Stimulated activated CD4-positive, alpha-beta T cell treated with anti-CD3 and anti-CD28 coated beads, TNF-alpha, amount 100 ng/mL, for 1 hour (primary cell): ENCODE results near the gene WNT6.

Experiments used
- DNase-seq, 3 donors: peaks; one replicate each; pipeline ENCODE4 v3.0.0-alpha.2; 2020; ENCODE audit warnings: low read depth in 3 of 3, low spot score in 1 of 3

Gene WNT6

DNA sequence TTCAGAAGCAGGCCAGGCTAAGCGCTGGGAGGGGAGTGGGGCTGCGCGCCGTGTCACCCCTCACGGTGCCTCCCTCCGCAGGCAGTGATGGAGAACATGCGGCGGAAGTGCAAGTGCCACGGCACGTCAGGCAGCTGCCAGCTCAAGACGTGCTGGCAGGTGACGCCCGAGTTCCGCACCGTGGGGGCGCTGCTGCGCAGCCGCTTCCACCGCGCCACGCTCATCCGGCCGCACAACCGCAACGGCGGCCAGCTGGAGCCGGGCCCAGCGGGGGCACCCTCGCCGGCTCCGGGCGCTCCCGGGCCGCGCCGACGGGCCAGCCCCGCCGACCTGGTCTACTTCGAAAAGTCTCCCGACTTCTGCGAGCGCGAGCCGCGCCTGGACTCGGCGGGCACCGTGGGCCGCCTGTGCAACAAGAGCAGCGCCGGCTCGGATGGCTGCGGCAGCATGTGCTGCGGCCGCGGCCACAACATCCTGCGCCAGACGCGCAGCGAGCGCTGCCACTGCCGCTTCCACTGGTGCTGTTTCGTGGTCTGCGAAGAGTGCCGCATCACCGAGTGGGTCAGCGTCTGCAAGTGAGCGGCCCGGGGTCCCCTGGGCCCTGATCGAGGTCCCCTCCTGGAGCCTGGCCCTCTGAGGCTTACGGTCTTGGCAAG, 33.2 kb downstream of the WNT6 start:
- DNase-seq, result peak; percentile 60 to 71 (median 70)

DNA sequence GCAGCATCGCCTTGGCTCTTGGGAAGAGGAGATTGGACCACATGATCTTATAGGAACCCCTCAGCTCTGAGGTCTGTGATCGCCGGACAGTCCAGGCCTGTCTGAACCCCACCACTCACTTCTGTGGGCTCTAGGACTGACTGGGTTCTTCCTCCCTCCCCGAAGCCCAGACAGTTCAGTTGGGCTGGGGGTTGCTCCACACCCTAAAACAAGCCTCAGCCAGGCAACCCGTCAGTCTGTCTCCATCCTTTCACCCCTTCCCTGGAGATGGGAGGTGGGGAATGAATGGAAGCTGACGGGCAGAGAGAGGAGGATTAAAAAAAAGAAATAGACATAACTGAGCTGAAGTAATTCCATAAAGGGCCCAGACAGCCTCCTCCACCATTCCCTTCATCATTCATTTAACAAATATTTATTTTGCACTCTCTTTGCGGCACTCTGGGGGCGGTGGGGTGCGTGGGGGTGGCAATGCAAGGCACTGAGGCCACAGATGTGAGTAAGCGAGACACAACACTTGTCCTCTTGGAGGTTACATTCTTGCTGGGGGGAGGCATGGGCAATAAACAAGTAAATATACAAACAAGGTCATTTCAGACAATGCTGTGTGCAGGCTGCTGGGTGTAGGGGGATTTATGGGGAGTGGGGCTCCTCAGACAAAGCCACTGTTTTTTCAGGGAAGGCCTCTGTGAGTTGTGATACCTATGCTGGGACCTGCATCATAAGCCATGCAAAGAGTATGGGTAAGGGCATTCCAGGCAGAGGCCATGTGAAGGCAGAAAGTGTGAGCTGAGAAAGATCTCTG, 33.9 kb downstream of the WNT6 start:
- no peak for DNase-seq

DNA sequence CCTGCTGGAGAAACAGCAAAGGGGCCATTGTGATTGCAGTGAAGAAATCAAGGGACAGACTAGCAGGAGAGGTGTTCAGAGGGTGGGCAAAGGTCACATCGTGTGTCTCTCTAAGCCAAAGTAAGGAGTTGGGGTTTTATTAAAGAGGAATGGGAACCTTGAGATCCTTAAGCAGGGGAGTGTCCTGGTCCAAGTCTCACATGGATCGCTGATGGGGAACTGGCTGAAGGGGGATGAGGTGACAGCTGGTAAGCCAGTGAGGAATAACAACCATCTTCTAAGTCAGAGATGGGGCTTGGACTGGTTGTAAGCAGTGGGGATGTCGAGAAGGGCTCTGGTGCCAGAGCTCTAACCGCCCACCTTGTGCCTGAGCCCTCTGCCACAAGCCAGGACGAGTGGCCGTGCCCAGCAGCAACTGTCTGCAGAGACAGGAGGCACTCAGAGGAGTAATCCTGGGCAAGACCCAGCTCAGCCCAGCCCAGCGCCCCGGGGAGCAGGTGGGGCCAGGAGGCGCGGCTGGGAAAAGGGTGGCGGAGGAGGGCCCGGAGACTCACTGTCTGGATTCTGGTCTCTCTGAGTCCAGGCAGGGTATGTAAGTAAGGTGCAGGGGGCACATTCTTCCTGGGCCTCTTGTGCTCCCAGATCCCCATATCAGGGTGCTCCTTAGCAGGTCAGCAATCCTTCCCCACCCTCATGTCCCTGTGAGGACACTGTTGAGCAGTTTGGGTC, 34.7 kb downstream of the WNT6 start:
- DNase-seq, result no peak

DNA sequence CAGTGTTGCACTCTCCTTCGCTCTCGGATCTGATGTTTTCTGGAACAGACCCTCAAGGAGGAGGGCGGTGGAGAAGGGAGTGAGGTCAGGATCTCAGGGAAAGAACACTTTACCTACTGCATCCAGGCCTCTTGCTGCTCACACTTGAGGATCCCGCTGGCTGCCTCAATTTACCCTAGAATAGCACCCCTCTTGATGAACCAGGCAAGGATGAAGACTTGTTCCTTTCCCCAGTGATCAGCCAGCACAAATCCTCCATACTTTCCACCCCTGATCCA, 35.2 kb downstream of the WNT6 start:
- DNase-seq, result no peak

DNA sequence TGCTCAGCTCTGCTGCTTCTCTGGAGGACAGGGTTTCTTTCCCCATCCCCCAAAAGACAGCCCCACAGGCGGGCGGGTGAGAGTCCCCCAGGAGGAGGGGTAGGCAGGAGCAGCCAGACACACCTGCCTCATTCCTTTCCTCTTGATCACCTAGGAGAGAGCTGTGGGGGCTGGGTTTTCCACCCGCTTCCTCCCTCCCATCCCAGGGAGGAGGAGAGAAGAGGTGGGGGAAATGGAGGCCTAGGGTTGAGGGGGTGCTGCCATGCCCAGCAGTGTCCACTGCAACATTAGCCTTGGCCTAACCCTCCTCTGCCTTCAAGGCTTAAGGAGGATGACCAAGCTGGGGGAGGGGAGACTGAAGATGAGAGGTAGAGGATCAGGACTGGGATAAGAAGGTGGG, 35.7 kb downstream of the WNT6 start:
- DNase-seq, result no peak

DNA sequence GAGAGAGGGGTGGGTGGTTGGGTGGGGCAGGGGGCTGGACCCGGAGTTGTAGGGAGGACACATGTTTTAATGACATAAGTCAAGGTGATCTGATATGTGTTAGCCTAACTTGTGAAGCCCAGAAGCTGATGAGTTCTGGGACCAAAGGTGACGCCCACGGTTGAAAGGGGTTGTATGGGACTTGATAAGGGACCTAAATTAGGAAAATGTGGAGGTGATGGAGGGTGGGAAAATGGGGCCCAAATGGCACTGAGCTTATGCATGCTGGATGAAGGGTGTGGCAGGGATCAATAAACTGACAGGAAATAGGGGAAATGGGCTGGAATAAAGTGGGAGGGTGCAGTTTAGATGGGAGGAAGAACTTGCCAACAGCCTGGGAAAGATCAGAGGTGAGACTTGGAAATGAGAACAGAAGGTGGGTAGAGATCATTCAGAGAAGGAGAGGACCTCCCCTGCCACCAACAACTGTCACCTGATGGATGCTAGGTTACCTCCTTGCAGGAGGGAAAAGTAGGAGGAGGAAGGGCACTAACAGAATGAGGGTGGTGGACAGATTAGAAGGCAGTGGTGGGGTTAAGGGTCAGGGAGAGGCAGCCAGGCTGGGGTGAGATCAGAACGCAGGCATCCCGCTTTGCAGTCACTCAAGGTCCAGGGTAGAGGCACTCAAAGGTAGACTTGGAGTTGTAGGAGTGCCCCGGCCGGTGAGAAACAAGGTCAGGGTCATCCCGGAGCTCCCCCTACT, 36.3 kb downstream of the WNT6 start:
- DNase-seq, result no peak

DNA sequence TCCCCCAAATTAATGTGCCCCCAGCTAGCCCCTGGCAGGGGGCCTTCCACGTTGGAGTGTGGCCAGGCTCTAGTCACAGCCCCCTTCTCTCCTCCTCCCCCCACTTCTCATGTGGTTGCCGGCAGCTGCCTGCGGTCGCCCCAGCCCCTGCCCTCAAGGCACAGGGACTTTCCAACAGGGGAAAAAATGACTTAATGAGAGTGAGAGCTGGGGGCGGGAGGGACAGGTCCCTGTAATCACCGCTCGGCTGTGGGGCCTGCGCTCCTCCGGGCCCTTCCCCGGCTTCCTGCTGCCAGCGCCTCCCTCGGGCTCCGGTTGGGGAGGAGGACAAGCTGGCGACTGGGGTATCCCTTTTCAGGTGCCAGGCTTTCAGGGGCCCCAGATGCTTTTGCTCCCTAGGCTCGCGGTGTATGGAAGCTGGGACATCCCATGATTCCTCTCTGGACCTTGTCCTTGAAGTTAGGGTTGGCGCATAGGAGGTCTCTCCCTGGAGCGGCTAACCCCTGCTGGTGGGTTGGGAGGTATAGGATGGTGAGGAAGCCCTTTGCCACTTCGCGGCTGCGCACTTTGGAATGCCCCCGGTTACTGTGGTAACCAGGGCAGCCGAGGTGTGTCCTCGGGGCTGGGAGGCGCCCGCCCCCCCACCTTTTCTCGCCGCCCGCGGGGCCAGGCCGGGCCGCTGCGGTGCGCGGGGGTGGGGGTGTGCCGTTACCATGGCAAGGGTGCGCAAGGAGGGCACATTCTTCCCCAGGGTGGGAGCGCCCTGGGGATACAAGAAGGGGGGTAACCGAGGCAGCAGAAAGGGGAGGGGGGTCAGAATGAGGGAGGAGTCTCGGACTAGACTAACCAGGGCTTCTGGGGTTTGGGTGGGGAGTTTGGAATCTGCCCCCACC, 37.1 kb downstream of the WNT6 start:
- peak; percentile 67 to 81 (median 73) for DNase-seq

DNA sequence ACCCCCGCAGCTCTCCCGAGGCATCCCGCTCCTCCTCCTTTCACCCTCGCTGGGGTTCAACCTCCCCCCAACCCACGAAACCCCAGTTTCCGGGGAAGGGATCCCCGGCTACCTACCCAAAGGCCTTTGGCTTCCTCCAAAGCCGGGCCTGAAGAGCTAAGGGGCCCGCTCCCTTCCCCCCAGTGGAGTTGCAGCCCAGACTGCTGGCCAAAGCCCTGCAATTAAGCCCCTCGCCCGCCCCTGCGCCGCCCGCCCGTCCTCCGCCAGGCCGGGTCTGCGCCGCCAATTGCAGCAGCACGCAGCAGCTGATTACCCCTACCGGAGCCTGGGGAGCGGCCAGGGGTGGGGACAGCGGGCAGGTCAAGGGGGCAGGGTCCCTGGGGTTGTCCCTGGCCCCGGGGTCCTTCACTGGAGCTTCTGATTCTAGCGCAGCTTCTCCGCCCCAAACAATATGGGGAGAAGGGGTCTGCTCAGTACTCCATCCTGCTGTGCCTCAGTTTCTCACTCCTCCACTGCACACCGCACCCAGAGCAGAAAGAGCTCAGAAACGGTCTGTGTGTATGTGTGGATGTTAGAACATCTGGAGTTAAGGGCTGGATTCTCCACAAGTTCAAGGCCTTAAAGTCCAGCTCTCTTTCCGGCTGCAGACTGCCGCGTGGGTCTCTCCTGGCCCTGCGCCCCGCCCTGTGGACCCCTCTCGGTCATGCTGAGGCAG, 37.9 kb downstream of the WNT6 start:
- DNase-seq, result no peak

DNA sequence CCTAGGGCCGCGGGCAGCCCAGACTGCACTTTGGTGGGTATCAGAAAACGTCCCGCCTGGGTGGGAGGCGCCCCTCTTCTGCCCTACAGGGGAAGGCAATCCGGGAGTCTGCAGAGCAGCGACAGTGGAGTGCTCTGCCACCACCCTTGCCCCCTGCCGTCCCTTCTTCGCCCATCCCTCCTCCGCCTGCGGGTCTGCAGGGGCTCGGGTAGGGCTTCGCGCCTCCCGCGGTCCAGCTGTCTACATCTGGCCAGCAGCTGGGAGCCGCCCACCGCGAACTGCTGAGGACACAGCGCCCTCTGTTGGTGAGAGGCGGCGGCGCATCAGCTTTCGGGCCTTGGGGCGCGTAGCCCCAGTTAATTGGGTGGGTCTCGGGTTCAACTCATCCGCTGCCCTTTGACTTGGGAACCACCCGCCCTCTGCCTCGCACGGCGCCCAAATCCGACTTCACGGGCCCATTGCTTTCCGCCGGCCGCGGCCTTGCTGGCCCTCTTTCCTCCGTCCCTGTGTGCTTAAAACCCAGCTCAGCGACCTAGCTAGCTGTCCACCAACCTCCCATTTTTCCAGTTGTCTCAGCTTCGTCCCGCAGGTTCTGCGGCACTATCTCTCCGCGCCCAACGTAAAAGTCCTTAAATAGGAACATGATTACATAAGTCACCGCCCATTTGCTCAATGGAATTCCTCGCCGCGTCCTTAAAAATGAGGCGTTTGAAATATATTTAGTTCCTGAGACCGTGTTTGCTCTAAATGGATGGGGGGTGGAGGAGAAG, 38.7 kb downstream of the WNT6 start:
- peak in 2 of 3 donors; percentile 65 to 86 for DNase-seq

DNA sequence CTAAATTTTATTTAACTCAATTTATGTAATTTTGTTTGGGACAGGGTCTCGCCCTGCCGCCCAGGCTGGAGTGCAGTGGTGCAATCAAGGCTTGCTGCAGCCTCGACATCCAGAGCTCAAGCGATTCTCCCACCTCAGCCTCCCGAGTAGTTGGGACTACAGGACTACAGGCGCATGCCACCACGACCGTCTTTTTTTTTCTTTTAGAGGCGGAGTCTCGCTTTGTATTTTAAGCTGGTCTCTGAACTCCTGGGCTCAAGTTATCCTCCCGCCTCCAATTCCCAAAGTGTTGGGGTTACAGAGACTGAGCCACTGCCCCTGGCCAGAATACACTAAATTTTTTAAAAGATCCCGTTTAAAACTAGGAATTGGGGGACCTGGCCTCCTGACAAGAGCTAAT, 39.5 kb downstream of the WNT6 start:
- no peak for DNase-seq

DNA sequence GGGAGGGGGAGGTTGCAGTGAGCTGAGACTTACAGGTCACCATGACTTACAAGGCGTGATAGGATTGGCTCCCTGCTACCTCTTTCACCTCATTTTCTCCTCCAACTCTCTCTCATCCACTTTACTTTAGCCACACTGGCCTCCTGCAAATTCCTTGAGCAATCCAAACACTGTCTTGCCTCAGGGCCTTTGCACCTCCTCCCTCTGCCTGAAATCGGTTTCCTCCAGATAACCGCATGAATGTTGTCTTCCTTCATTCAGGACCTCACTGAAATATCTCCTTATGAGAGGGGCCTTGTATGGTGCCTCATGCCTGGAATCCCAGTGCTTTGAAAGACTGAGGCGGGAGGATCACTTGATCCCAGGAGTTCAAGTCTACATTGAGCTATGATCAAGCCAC, 42.8 kb downstream of the WNT6 start:
- DNase-seq, result no peak

DNA sequence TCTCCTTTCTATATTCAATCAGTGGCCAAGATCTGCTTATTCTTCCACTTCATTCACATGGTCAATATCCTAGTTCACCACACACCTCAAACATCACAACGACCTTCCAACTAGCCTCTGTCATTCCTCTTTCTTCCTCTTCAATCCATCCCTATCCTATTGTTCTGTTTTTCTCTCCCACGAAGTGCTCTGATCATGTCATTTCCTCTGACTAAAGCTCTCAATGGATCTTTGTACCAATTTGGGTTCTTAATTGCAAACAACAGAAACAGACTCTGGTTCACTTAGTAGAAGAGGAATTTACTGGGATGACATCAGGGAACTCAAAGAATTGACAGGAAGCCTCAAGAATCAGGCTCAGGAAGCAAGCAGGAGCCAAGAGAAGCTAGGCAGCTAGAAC, 44.6 kb downstream of the WNT6 start:
- no peak for DNase-seq

DNA sequence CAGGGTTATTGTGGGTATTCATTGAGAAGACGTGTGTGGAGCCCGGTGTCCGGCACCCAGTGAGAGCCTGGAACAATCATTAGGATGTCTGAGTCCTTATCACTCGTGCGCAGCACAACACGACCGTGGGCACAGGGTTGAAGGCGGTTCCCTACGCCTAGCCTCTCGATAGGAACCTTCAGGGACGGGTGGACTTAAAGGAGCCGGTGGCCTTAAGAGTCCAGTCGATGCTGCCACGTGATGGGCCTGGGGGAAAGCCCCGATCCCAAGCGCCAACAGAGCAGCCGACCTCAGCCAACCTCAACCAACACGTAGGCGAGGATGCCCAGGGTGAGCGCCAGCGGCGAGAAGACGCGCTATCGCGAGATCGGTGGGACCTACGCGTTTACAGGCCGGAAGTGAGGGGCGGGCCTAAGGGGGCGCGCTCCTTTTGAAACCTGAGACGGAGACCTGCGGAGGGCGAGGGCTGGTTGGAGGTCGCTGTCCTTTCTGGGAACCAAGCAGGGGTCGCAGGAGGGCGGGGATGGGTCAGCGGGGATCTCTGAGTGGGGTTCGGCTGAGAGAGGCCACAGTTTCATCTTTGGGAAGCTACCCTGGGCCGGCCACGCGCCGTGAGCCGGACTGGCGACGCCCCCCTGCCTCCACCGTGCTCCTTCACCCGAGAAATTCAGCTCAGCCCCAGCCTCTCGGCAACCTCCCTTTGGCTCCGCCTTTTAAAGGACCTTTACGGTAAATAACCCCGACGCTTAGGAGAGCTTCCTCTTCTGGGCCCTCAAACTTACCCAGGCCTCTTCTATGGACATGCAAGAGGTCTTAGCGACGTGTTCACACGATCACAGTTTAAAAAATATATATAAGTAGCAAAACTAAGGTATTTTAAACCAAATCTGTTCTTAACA, 49.4 kb downstream of the WNT6 start:
- DNase-seq, result peak; percentile 69 to 82 (median 69)

DNA sequence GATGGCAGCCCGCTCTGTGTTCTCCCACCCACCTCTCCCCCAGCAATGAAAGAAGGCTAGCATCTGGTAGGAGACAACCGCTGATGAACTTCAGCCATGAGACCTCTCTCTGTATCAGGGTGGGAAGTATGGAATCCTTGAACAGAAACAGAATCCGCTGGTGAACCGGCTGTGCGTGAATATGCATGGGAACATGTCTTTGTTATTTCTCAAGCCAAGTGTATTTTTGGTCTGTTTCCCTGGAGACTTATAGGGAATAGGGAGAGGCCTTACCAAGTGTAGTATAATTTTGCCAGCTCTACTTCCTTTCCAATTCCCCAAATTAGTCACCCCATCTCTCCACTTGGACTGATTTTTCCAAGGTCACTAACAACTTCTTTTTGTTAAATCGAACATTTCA, 51.1 kb downstream of the WNT6 start:
- no peak for DNase-seq

DNA sequence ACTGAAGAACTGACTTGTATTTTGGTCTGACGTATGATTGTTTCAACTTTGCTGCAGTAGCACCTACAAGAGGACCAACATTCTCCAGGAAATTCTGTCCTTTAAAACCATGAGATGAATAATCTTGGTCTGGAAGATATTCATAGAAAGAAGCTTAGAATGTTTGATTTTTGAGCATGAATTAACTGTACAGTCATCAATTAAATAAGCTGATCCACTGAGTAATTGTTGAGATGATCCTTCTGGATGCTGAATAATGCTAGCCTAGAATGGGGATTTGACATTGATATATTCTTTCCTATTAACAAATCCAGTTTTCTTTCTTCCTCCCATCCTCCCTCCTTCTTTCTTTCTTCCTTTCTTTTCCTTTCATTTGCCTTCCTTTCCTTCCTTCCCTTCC, 60.9 kb downstream of the WNT6 start:
- no peak for DNase-seq
